IPS-15b (cell line): ENCODE data around the gene ZBP1.

Experiments
- H3K27me3 ChIP-seq: one replicate; pipeline ENCODE4 v1.6.1; 2013; ENCODE audit warnings: low read length; ENCODE audit not compliant: control insufficient read depth, insufficient read depth
- H3K36me3 ChIP-seq: one replicate; pipeline ENCODE4 v1.6.1; 2013; ENCODE audit warnings: low read length; ENCODE audit not compliant: control insufficient read depth, insufficient read depth
- H3K4me1 ChIP-seq: one replicate; pipeline ENCODE4 v1.6.1; 2013; ENCODE audit warnings: mild to moderate bottlenecking, low read length; ENCODE audit not compliant: control insufficient read depth, insufficient read depth
- H3K4me3 ChIP-seq: one replicate; pipeline ENCODE4 v1.5.1; 2013; ENCODE audit warnings: low read depth, low read length
- H3K9ac ChIP-seq: one replicate; pipeline ENCODE4 v1.6.1; 2013; ENCODE audit warnings: low read depth, mild to moderate bottlenecking, low read length
- H3K9me3 ChIP-seq: one replicate; pipeline ENCODE4 v1.6.1; 2013; ENCODE audit warnings: mild to moderate bottlenecking, low read length; ENCODE audit not compliant: control insufficient read depth, insufficient read depth

ZBP1 gene

GRCh38 chr20:57564951-57565642 lies 55.1 kb downstream of the ZBP1 start:
- Histone ChIP-seq H3K9ac (no peak overlapping the region), H3K4me1 (no peaks in the 10 kb centered on the region), H3K4me3 (no peak overlapping the region), H3K36me3 (no peaks in the 10 kb centered on the region), H3K9me3 (no peaks in the 10 kb centered on the region), H3K27me3 (no peaks in the 10 kb centered on the region)

- H3K4me3 ChIP-seq = no peak overlapping the region
- no peaks in the 10 kb centered on the region for H3K4me1 ChIP-seq
- no peaks in the 10 kb centered on the region for H3K36me3 ChIP-seq
- no peak overlapping the region for H3K9ac ChIP-seq
- no peaks in the 10 kb centered on the region for H3K9me3 ChIP-seq
- H3K27me3 ChIP-seq = no peaks in the 10 kb centered on the region
These were observed 55.9 kb downstream of the ZBP1 start for GRCh38 chr20:57564180-57564802.

DNA sequence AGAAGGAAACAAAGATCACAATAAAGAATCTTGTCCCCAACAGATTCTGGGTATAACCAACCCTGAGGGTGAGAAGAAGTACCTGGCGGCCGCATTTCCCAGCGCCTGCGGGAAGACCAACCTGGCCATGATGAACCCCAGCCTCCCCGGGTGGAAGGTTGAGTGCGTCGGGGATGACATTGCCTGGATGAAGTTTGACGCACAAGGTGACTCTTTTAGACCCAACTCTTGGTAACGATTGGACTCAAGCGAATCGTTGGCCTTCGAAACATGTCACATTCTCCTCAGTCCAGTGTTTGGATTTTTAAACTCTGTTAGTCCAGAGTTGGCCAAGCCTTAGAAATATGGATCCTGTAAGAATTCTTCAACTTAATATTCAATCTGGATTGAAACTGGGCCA lies 56.7 kb downstream of the ZBP1 start:
- H3K9me3 ChIP-seq = no peaks in the 10 kb centered on the region
- no peaks in the 10 kb centered on the region for H3K36me3 ChIP-seq
- H3K4me3 ChIP-seq = no peak overlapping the region
- no peaks in the 10 kb centered on the region for H3K27me3 ChIP-seq
- H3K4me1 ChIP-seq = no peaks in the 10 kb centered on the region
- no peak overlapping the region for H3K9ac ChIP-seq

GRCh38 chr20:57562541-57563465 lies 57.4 kb downstream of the ZBP1 start:
- H3K9me3 ChIP-seq = no peaks in the 10 kb centered on the region
- H3K27me3 ChIP-seq = no peaks in the 10 kb centered on the region
- no peak overlapping the region for H3K9ac ChIP-seq
- no peaks in the 10 kb centered on the region for H3K4me1 ChIP-seq
- no peak overlapping the region for H3K4me3 ChIP-seq
- no peaks in the 10 kb centered on the region for H3K36me3 ChIP-seq

DNA sequence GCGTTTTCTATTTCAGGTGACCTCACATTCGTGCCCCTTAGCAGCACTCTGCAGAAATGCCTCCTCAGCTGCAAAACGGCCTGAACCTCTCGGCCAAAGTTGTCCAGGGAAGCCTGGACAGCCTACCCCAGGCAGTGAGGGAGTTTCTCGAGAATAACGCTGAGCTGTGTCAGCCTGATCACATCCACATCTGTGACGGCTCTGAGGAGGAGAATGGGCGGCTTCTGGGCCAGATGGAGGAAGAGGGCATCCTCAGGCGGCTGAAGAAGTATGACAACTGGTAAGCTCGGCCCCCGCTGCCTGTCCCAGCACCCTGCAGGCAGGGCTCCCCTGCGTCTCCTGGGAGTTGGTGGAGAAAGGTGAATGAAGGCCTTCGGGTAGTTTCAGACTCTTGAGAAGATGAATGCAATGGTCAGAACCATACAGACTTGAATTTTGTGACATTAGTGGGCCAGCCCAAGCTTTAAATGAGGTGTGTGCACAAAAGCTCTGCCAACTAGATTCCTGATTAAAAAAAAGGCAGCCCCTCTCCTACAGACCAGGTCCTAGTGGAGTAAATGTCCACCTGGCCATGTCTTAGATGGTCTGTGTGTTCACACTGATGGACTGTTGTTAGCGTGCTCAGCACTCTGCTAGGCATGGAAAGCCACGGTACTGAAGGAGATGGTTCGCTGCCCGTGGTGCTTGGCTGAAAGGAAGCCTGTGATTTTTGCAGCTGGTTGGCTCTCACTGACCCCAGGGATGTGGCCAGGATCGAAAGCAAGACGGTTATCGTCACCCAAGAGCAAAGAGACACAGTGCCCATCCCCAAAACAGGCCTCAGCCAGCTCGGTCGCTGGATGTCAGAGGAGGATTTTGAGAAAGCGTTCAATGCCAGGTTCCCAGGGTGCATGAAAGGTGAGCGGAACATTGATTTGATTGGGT lies 58.6 kb downstream of the ZBP1 start:
- no peaks in the 10 kb centered on the region for H3K9me3 ChIP-seq
- no peaks in the 10 kb centered on the region for H3K4me1 ChIP-seq
- no peaks in the 10 kb centered on the region for H3K36me3 ChIP-seq
- H3K4me3 ChIP-seq = no peak overlapping the region
- no peaks in the 10 kb centered on the region for H3K27me3 ChIP-seq
- no peak overlapping the region for H3K9ac ChIP-seq

- Histone ChIP-seq H3K4me1 (no peaks in the 10 kb centered on the region), H3K36me3 (no peaks in the 10 kb centered on the region), H3K9me3 (no peaks in the 10 kb centered on the region), H3K4me3 (no peak within 1 kb of the TSS), H3K9ac (no peak within 1 kb of the TSS), H3K27me3 (no peaks in the 10 kb centered on the region)
These were observed 59.5 kb downstream of the ZBP1 start, which contains the start of gene PCK1 for GRCh38 chr20:57560554-57561355. Gene PCK1 (plus strand): TSS chr20:57561110. CDS start chr20:57561412, 302 bp downstream.

DNA sequence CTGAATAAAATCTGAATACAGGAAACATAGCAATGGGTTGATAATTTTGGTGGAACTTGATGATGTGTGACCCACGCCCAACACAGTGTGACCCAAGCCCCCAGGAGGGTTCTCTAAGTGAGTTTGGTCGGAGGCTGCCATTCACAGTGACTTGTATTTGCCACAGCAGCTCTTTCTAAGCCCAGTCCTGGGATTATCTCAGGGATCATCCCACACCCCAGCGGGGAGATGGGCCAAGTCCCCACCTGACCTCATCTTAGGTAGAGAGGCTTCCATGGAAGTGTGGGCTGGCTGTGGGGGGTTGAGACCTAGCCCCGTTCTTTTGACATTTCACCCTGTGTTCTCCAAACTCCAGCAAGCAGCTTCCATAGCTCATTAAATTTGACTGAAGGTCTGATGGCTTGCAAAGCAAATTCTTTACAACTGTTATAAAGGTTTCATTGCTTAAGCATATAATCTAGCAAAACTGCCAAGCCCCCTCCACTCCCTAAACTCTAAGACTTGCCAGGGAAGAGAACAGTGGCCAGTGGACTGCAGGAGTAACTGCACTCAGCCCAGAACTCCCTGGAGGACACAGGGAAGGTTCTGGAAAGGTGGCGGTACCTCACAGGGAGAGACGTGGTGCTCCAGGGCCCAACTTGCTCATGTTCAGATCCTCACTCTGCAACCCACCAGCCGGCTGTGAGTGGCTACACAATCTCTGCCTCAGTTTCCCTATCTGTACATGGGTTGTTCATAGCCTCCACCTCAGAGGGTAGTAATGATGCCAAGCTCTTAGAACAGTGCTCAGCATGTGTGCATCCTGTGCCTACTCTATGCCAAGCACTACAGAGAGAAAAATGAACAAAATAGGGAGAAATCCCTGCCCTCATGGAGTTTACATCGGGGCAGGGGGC lies 60.3 kb downstream of the ZBP1 start:
- Histone ChIP-seq H3K36me3 (no peaks in the 10 kb centered on the region), H3K4me1 (no peaks in the 10 kb centered on the region), H3K9me3 (no peaks in the 10 kb centered on the region), H3K4me3 (no peak overlapping the region), H3K9ac (no peak overlapping the region), H3K27me3 (no peaks in the 10 kb centered on the region)

GRCh38 chr20:57559289-57559634 lies 61.0 kb downstream of the ZBP1 start:
- H3K4me3 ChIP-seq = no peak overlapping the region
- no peaks in the 10 kb centered on the region for H3K9me3 ChIP-seq
- no peaks in the 10 kb centered on the region for H3K36me3 ChIP-seq
- no peaks in the 10 kb centered on the region for H3K4me1 ChIP-seq
- H3K9ac ChIP-seq = no peak overlapping the region
- H3K27me3 ChIP-seq = no peaks in the 10 kb centered on the region

- H3K4me1 ChIP-seq = no peaks in the 10 kb centered on the region
- no peaks in the 10 kb centered on the region for H3K27me3 ChIP-seq
- H3K9me3 ChIP-seq = no peaks in the 10 kb centered on the region
- H3K36me3 ChIP-seq = no peaks in the 10 kb centered on the region
- H3K4me3 ChIP-seq = no peak overlapping the region
- H3K9ac ChIP-seq = no peak overlapping the region
These were observed 61.5 kb downstream of the ZBP1 start for GRCh38 chr20:57558614-57559288.
